ENCODE results near the gene CDH13. TPM values are rescaled to one million over a fixed set of nuclear protein-coding genes. Genes with fewer than 3 reads are reported as not detected.

The CDH13 gene
- total and polyA plus RNA-seq, 10 of the 15 experiments (the other 5 are each of a cell fraction or from before 2014, with no cell fraction given) = under 0.01 to 0.05 TPM; not detected in 8

DNA sequence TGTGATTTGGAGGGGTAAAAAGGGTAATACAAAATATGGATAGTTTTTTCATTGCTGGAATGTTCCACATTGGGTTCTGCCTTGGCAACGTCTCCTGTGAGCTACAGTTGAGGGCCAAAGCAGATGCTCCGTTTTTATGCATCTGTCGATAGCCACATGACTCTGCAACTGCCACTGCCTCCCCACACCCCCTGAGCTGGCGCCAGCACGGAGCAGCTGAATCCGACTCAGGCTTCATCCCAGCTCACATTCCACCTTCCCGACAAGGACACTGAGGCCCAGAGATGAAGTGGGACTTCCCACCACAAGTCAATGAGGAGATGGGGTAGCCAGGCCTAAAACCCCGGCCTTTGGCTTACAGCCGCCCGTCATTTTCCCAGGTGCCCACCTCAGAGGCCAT, 334.1 kb downstream of the CDH13 start:
- Histone ChIP-seq H4K20me1 (ENCODE audit: control insufficient read depth, insufficient read depth) (no peaks in the 10 kb centered on the region), H3K27me3 (replicated peaks in 1 of 2; ENCODE audit: control insufficient read depth in 2 of 2, insufficient read depth in 2 of 2, low read length in 1 of 2) (no peaks in the 10 kb centered on the region; a peak in 1 of 4 replicates), H3K9me3 (replicated peaks; ENCODE audit: control insufficient read depth, insufficient read depth, low read length) (no peaks in the 10 kb centered on the region), H3K27ac (ENCODE audit: control insufficient read depth, insufficient read depth) (no peak overlapping the region), H3K4me1 (ENCODE audit: control insufficient read depth, insufficient read depth, low read length) (no peaks in the 10 kb centered on the region), H2AFZ (ENCODE audit: control insufficient read depth, low read depth, low read length) (no peak overlapping the region), H3K79me2 (ENCODE audit: control insufficient read depth, insufficient read depth, low read length) (no peaks in the 10 kb centered on the region), H3K4me2 (ENCODE audit: control insufficient read depth, insufficient read depth) (no peak overlapping the region), H3K4me3 (no peak overlapping the region), H3K36me3 (ENCODE audit: control insufficient read depth in 2 of 2, insufficient read depth in 2 of 2, low read length in 1 of 2) (no peaks in the 10 kb centered on the region), H3K9ac (ENCODE audit: control insufficient read depth, insufficient read depth, low read length) (no peak overlapping the region)
- BruUV-seq (replicated peaks) = no TSS peak
- TF ChIP-seq MTA2 (IDR thresholded peaks at IDR 0.05; ENCODE audit: low read depth) (no peak), NR2F1 (conservative IDR thresholded peaks at IDR 0.05) (no peak), FOXK2 (IDR thresholded peaks at IDR 0.05) (no peak)
- ChIA-PET SMC1A (ENCODE audit: uncharacterized antibody, unreplicated experiment) (no interaction called here), CTCF (no interaction called here), POLR2A (no interaction called here), RAD21 (ENCODE audit: unreplicated experiment) (no interaction called here)
- WGBS (ENCODE audit: insufficient coverage, insufficient replicate concordance, low lambda C conversion rate, missing lambda C conversion rate) = 32% methylated on average over 10 of the region's 10 CpGs
- no peak for DNase-seq (ENCODE audit: low read depth, low spot score)
- FAIRE-seq = no peak
- ATAC-seq = no peak
- intact Hi-C loops (cut with micrococcal nuclease; ENCODE audit: unreplicated experiment) = no loop called here
- in situ Hi-C loops (cut with MboI) = no loop called here

DNA sequence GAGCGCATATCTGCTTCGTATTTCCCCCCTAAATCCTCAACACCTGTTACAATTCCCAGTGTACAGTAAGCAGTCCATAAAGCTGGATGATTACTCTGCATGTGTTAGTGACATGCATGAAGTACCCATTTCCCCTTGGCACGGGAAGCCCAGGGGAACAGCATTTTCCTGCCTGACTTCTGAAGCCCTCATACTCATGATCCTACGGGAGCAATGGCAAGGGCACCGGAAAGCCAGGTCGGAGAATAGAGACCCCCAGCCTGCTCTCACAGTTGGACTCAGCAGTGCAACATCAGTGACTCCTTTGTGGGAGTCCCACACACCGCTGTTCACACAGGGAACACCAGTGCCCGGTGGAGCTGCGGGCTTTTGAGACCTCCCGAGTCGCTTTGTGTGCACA, 336.9 kb downstream of the CDH13 start:
- H3K4me2 ChIP-seq (ENCODE audit: control insufficient read depth, insufficient read depth) = no peak overlapping the region
- FAIRE-seq (no peak), DNase-seq (ENCODE audit: low read depth, low spot score) (no peak), ATAC-seq (no peak)
- H3K4me1 ChIP-seq (ENCODE audit: control insufficient read depth, insufficient read depth, low read length) = no peaks in the 10 kb centered on the region
- CTCF ChIA-PET = no interaction called here
- H3K9ac ChIP-seq (ENCODE audit: control insufficient read depth, insufficient read depth, low read length) = no peak overlapping the region
- no peaks in the 10 kb centered on the region for H3K9me3 ChIP-seq (replicated peaks; ENCODE audit: control insufficient read depth, insufficient read depth, low read length)
- no peak overlapping the region for H2AFZ ChIP-seq (ENCODE audit: control insufficient read depth, low read depth, low read length)
- H3K4me3 ChIP-seq = no peak overlapping the region
- H3K79me2 ChIP-seq (ENCODE audit: control insufficient read depth, insufficient read depth, low read length) = no peaks in the 10 kb centered on the region
- no TSS peak for BruUV-seq (replicated peaks)
- H3K36me3 ChIP-seq (ENCODE audit: control insufficient read depth in 2 of 2, insufficient read depth in 2 of 2, low read length in 1 of 2) = no peaks in the 10 kb centered on the region
- H3K27ac ChIP-seq (ENCODE audit: control insufficient read depth, insufficient read depth) = no peak overlapping the region
- RAD21 ChIA-PET (ENCODE audit: unreplicated experiment) = no interaction called here
- 53% methylated on average over 11 of the region's 11 CpGs for WGBS (ENCODE audit: insufficient coverage, insufficient replicate concordance, low lambda C conversion rate, missing lambda C conversion rate)
- H4K20me1 ChIP-seq (ENCODE audit: control insufficient read depth, insufficient read depth) = no peaks in the 10 kb centered on the region
- intact Hi-C loops (cut with micrococcal nuclease; ENCODE audit: unreplicated experiment) (no loop called here), in situ Hi-C loops (cut with MboI) (no loop called here)
- SMC1A ChIA-PET (ENCODE audit: uncharacterized antibody, unreplicated experiment) = no interaction called here
- no peaks in the 10 kb centered on the region; a peak in 1 of 4 replicates for H3K27me3 ChIP-seq (replicated peaks in 1 of 2; ENCODE audit: control insufficient read depth in 2 of 2, insufficient read depth in 2 of 2, low read length in 1 of 2)
- POLR2A ChIA-PET = no interaction called here
- TF ChIP-seq, protein P1, sequence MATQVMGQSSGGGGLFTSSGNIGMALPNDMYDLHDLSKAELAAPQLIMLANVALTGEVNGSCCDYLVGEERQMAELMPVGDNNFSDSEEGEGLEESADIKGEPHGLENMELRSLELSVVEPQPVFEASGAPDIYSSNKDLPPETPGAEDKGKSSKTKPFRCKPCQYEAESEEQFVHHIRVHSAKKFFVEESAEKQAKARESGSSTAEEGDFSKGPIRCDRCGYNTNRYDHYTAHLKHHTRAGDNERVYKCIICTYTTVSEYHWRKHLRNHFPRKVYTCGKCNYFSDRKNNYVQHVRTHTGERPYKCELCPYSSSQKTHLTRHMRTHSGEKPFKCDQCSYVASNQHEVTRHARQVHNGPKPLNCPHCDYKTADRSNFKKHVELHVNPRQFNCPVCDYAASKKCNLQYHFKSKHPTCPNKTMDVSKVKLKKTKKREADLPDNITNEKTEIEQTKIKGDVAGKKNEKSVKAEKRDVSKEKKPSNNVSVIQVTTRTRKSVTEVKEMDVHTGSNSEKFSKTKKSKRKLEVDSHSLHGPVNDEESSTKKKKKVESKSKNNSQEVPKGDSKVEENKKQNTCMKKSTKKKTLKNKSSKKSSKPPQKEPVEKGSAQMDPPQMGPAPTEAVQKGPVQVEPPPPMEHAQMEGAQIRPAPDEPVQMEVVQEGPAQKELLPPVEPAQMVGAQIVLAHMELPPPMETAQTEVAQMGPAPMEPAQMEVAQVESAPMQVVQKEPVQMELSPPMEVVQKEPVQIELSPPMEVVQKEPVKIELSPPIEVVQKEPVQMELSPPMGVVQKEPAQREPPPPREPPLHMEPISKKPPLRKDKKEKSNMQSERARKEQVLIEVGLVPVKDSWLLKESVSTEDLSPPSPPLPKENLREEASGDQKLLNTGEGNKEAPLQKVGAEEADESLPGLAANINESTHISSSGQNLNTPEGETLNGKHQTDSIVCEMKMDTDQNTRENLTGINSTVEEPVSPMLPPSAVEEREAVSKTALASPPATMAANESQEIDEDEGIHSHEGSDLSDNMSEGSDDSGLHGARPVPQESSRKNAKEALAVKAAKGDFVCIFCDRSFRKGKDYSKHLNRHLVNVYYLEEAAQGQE (IDR thresholded peaks at IDR 0.05; ENCODE audit: low read depth, low read length) = no peak
- TF ChIP-seq BHLHE40 (IDR thresholded peaks at IDR 0.05; ENCODE audit: borderline replicate concordance in 1 of 2, low read depth in 2 of 2, low read length in 1 of 2) (no peak), POU2F2 (IDR thresholded peaks at IDR 0.05; ENCODE audit: borderline replicate concordance, low read depth, low read length) (no peak), MTA2 (IDR thresholded peaks at IDR 0.05; ENCODE audit: low read depth) (no peak), SIX5 (IDR thresholded peaks at IDR 0.05; ENCODE audit: low read depth, low read length, severe bottlenecking) (no peak), BCL11A (IDR thresholded peaks at IDR 0.05; ENCODE audit: low read depth, low read length) (no peak), SMAD1 (IDR thresholded peaks at IDR 0.05; ENCODE audit: low read depth, partially characterized antibody) (no peak)
- TF ChIP-seq, protein P2, sequence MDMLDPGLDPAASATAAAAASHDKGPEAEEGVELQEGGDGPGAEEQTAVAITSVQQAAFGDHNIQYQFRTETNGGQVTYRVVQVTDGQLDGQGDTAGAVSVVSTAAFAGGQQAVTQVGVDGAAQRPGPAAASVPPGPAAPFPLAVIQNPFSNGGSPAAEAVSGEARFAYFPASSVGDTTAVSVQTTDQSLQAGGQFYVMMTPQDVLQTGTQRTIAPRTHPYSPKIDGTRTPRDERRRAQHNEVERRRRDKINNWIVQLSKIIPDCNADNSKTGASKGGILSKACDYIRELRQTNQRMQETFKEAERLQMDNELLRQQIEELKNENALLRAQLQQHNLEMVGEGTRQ (IDR thresholded peaks at IDR 0.05; ENCODE audit: borderline replicate concordance, low read depth, low read length) = no peak
- TF ChIP-seq, protein P3, sequence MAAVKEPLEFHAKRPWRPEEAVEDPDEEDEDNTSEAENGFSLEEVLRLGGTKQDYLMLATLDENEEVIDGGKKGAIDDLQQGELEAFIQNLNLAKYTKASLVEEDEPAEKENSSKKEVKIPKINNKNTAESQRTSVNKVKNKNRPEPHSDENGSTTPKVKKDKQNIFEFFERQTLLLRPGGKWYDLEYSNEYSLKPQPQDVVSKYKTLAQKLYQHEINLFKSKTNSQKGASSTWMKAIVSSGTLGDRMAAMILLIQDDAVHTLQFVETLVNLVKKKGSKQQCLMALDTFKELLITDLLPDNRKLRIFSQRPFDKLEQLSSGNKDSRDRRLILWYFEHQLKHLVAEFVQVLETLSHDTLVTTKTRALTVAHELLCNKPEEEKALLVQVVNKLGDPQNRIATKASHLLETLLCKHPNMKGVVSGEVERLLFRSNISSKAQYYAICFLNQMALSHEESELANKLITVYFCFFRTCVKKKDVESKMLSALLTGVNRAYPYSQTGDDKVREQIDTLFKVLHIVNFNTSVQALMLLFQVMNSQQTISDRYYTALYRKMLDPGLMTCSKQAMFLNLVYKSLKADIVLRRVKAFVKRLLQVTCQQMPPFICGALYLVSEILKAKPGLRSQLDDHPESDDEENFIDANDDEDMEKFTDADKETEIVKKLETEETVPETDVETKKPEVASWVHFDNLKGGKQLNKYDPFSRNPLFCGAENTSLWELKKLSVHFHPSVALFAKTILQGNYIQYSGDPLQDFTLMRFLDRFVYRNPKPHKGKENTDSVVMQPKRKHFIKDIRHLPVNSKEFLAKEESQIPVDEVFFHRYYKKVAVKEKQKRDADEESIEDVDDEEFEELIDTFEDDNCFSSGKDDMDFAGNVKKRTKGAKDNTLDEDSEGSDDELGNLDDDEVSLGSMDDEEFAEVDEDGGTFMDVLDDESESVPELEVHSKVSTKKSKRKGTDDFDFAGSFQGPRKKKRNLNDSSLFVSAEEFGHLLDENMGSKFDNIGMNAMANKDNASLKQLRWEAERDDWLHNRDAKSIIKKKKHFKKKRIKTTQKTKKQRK (IDR thresholded peaks at IDR 0.05; ENCODE audit: low read depth, low read length) = no peak
